ENCODE data around the gene OR5V1.

DNA sequence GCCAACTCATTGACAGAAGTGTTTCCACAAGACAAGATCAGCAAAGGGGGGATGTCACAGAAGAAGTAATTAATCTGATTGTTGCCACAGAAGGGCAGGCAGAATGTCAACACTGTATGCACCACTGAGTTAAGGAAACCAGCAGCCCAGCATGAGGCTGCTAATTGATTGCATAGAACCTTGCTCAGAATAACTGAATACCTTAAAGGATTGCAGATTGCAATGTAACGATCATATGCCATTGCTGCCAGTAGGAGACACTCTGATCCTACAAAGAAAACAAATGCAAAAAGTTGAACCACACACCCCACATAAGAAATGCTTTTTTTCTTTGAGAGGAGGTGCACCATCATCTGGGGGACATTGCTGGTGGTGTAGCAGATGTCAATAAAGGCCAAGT lies 13.1 kb downstream of the OR5V1 start:
- TF ChIP-seq EZH2 (IDR thresholded peaks at IDR 0.05; ENCODE audit: insufficient read depth, poor library complexity, severe bottlenecking) (no peak), EZH2phosphoT487 (IDR thresholded peaks at IDR 0.05; ENCODE audit: insufficient read depth, low read depth) (no peak)

Data from GM23248 (cell line).